ENCODE results near the gene TET2.

Gene TET2

GRCh38 chr4:105232374-105232773 is 85.7 kb downstream of the TET2 start:
- H3K4me3 ChIP-seq (ENCODE audit: low read depth, low read length), result no peak overlapping the region
- TF ChIP-seq, protein P1, sequence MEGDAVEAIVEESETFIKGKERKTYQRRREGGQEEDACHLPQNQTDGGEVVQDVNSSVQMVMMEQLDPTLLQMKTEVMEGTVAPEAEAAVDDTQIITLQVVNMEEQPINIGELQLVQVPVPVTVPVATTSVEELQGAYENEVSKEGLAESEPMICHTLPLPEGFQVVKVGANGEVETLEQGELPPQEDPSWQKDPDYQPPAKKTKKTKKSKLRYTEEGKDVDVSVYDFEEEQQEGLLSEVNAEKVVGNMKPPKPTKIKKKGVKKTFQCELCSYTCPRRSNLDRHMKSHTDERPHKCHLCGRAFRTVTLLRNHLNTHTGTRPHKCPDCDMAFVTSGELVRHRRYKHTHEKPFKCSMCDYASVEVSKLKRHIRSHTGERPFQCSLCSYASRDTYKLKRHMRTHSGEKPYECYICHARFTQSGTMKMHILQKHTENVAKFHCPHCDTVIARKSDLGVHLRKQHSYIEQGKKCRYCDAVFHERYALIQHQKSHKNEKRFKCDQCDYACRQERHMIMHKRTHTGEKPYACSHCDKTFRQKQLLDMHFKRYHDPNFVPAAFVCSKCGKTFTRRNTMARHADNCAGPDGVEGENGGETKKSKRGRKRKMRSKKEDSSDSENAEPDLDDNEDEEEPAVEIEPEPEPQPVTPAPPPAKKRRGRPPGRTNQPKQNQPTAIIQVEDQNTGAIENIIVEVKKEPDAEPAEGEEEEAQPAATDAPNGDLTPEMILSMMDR (IDR thresholded peaks at IDR 0.05; ENCODE audit: low read depth, low read length), result no peak

DNA sequence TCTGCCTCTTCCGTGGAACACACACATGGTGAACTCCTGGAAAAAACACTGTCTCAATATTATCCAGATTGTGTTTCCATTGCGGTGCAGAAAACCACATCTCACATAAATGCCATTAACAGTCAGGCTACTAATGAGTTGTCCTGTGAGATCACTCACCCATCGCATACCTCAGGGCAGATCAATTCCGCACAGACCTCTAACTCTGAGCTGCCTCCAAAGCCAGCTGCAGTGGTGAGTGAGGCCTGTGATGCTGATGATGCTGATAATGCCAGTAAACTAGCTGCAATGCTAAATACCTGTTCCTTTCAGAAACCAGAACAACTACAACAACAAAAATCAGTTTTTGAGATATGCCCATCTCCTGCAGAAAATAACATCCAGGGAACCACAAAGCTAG is 87.9 kb downstream of the TET2 start:
- TF ChIP-seq, protein P1 (IDR thresholded peaks at IDR 0.05; ENCODE audit: low read depth, low read length), result no peak
- no peak overlapping the region for H3K4me3 ChIP-seq (ENCODE audit: low read depth, low read length)

DNA sequence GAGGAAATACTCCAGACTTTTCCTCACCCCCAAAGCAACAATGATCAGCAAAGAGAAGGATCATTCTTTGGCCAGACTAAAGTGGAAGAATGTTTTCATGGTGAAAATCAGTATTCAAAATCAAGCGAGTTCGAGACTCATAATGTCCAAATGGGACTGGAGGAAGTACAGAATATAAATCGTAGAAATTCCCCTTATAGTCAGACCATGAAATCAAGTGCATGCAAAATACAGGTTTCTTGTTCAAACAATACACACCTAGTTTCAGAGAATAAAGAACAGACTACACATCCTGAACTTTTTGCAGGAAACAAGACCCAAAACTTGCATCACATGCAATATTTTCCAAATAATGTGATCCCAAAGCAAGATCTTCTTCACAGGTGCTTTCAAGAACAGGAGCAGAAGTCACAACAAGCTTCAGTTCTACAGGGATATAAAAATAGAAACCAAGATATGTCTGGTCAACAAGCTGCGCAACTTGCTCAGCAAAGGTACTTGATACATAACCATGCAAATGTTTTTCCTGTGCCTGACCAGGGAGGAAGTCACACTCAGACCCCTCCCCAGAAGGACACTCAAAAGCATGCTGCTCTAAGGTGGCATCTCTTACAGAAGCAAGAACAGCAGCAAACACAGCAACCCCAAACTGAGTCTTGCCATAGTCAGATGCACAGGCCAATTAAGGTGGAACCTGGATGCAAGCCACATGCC is 89.7 kb downstream of the TET2 start:
- no peak overlapping the region for H3K4me3 ChIP-seq (ENCODE audit: low read depth, low read length)
- TF ChIP-seq, protein P1 (IDR thresholded peaks at IDR 0.05; ENCODE audit: low read depth, low read length), result no peak

DNA sequence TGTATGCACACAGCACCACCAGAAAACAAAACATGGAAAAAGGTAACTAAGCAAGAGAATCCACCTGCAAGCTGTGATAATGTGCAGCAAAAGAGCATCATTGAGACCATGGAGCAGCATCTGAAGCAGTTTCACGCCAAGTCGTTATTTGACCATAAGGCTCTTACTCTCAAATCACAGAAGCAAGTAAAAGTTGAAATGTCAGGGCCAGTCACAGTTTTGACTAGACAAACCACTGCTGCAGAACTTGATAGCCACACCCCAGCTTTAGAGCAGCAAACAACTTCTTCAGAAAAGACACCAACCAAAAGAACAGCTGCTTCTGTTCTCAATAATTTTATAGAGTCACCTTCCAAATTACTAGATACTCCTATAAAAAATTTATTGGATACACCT is 90.2 kb downstream of the TET2 start:
- H3K4me3 ChIP-seq (ENCODE audit: low read depth, low read length), result no peak overlapping the region
- TF ChIP-seq, protein P1 (IDR thresholded peaks at IDR 0.05; ENCODE audit: low read depth, low read length), result no peak

- no peak overlapping the region for H3K4me3 ChIP-seq (ENCODE audit: low read depth, low read length)
- TF ChIP-seq, protein P1 (IDR thresholded peaks at IDR 0.05; ENCODE audit: low read depth, low read length), result no peak
Observed at GRCh38 chr4:105240037-105240436, 93.4 kb downstream of the TET2 start.

DNA sequence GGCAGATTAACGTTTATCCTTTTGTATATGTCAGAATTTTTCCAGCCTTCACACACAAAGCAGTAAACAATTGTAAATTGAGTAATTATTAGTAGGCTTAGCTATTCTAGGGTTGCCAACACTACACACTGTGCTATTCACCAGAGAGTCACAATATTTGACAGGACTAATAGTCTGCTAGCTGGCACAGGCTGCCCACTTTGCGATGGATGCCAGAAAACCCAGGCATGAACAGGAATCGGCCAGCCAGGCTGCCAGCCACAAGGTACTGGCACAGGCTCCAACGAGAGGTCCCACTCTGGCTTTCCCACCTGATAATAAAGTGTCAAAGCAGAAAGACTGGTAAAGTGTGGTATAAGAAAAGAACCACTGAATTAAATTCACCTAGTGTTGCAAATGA is 94.8 kb downstream of the TET2 start:
- no peak overlapping the region for H3K4me3 ChIP-seq (ENCODE audit: low read depth, low read length)
- TF ChIP-seq, protein P1 (IDR thresholded peaks at IDR 0.05; ENCODE audit: low read depth, low read length), result no peak

DNA sequence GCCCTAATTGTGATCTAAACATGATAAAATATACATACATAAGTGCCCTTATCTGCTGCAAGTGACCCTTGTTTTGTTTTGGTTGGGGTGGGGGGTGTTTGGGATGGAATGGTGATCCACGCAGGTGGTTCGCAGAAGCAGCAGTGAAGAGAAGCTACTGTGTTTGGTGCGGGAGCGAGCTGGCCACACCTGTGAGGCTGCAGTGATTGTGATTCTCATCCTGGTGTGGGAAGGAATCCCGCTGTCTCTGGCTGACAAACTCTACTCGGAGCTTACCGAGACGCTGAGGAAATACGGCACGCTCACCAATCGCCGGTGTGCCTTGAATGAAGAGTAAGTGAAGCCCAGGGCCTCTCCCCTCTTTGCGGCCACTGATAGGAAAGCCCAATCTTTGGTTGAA is 96.8 kb downstream of the TET2 start:
- TF ChIP-seq, protein P1 (IDR thresholded peaks at IDR 0.05; ENCODE audit: low read depth, low read length), result no peak
- no peak overlapping the region for H3K4me3 ChIP-seq (ENCODE audit: low read depth, low read length)
